ENCODE measurements around the gene CTPS2. TPM values are rescaled to one million over a fixed set of nuclear protein-coding genes. Genes with fewer than 3 reads are reported as not detected.
"Not testable (repeated sequence)": the region's sequence is repeated elsewhere in the genome, so short reads cannot be mapped to it uniquely, and the experiment has no call there.

The CTPS2 gene
- total RNA-seq, 1 experiment from 2014 or later = 30.0 TPM

DNA sequence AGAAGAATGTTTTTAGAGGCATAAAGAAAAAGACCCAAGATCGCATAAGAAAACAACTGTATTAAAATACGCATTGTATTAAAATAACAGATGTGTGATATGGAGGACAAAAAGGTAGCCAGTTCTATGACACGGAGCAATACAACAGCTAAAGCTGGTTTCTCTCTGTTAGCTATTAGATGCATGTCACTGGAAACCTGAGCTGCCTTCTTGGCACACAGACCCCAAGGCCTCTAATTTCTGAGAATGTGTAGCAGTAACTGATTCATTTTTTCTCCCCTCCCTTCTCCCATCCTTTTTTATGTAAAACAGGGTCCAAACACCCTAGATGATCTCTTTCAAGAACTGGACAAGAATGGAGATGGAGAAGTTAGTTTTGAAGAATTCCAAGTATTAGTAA lies 58.4 kb downstream of the CTPS2 start:
- no peak for DNase-seq (ENCODE audit: low spot score)

DNA sequence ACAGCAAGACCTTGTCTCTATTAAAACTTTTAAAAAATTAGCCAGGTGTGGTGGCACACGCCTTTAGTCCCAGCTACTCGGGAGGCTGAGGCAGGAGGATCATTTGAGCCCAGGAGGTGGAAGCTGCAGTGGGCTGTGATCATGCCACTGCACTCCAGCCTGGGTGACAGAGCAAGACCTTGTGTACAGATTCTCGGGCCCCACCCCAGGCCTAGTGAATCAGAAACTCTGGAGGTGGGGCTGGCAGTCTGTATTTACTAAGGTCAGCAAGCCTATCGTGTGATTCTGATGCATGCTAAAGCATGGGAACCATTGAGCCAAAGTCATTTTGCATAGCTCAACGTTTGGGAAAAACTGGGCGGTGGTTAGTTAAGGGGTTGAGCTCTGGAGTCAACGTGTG lies 59.0 kb downstream of the CTPS2 start:
- DNase-seq (ENCODE audit: low spot score) = peak; percentile 33

DNA sequence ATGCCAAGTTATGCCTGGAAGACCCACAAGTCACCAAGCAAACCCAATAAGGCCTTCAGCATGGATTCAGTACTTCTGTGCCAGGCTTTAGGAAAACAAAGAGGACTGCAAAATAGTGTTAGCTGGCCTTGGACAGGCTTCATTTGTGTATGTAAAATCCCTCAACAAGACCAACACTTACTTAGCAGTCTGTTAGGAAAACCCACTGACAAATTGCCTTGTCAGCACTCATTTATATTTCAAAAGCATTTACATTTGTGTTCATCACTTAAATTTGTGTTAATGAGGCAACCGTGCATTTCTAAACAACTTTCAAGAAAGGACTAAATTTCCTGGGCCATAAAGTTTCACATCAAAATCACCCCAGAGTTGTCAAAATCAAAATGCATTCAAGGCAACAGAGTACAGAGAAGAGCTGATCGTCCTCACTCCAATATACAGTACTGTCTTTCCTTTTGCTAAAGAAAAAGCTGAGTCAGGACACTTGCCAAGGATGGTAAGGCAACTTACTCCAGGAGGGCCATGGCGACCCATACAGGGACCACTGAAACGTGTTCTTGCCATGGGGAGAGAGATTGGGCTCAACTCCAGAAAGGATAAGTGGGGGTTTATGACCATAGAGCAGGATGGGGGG lies 61.0 kb downstream of the CTPS2 start:
- no peak for DNase-seq (ENCODE audit: low spot score)

DNA sequence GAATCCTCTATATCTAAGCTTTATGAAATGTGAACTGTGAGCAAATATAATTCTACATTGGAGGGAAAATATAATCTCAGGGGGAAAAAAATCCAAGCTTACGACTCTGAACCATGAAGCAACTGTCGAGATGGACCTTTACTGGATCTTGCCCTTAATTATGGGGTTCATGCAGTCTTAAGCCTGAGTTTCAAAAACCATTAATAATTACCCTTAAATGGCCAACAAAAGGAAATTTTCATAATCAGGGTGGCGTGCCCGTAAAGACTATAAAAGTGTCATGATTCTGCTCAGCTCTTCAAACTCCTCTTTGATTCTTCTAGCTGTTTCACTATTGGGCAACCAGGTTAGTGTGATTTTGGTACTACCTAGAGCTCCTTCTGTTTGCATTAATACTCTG lies 62.6 kb downstream of the CTPS2 start, which contains the start of gene S100G:
Gene S100G (plus strand): TSS at position 301 of the 400 bp plus-strand sequence. CDS start 849 bp downstream, outside the sequence.
- no peak for DNase-seq (ENCODE audit: low spot score)

DNA sequence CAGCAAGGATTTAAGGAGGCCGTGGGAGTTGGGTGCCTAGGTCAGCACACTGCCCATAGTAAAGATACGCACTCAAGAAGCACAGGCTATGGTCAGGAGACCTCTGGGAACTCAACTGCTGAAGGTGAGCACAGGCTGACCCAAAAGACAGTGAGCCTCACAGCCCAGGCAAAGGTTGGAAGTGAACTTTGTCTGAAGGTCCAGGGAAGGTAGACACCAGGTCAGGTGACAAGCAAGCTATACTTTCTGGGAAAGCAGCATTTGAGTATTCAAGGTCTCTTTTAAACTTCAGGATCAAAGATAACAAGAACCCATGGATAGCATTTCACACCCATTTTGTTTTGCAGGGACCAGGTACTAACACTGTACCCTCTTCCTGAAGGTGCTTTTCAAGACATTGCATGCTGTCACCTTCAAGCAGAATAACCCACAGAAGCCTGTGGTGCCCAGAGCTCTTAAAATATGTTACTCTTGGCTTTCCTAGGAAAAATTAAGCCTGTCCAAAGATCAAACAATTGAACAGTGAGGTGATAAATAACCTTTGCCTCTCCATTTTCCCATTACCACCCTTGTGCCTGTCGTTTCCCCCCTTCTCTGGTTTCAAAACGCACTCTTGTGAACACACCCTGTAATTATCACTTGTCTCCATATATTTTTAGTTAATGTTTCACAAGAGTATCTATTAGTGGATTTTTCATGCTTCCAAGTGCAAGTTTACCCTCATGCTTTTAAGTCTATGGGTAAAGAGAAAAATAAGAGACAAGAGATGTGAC lies 65.9 kb downstream of the CTPS2 start:
- DNase-seq (ENCODE audit: low spot score) = no peak

DNA sequence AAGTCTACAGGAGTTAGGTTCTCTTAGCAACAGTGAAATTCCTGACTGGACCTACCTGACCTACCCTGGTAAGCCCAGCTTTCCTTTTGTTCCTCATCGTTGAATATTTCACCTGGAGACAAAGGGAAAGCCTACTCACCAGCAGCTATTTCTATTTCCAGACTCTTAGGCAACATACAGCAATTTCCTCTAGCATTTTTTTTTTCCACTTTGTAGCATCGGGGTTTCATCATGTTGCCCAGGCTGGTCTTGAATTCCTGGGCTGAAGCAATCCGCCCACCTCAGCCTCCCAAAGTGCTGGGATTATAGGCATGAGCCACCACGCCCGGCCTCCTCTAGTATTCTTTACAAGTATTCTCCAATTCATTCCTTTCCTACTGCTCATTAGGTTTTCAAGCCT lies 69.3 kb downstream of the CTPS2 start:
- DNase-seq (ENCODE audit: low spot score) = no peak

DNA sequence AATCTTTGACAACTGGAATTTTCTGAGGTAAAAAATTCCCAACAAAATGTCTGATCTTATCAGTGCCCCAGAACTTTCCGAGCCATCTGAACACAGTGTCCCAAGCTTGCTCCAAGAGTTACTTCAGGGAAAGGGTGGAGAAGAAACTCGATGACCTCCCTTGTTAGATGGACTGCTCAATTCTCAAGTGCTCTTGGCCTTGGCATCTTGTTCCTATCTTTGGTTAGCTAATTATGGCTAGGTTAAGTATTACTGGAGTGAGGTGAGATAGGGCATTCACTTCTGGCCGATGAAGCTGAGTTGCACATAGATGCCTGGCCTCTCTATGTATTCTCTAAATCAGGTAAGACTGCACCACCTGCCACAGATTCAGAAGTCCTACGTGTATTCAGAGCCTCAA lies 71.6 kb downstream of the CTPS2 start:
- DNase-seq (ENCODE audit: low spot score) = no peak

DNA sequence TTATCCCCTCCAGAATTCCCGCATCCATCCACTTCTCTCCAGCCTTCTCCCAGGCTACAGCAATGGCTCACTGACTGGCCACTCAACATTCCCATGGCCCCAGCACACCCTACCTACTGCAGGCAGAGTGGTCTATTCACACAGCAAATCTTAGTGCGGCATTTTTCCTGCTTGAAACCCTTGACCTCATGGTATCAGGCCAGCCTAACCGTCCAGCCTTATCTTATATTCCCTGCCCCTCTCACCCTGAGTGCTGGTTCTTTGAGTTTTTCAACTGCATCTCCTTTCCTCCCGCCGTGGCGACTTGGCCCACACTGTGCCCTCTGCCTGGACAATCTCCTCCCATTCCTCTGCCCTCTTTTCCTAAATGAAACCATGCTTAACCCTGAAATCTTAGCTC lies 72.5 kb downstream of the CTPS2 start:
- DNase-seq (ENCODE audit: low spot score) = no peak

DNA sequence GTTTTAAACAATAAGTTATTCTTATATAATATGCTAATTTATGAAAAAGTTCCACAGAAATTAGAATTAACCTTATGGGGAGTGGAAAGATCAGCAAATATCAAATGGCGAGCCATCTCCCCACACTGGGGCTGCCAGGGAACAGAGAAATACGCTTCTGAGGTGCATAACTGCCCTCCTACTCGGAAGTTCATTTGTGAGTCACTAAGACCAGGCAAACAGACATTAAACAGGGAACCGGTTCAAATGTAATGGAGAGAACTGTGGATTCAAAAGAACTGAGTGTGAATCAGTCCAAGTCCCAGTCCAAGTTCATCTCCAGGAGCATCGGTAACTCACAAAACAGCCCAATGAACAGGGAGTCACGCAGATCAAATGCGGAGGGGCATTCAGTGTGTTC lies 73.9 kb downstream of the CTPS2 start:
- DNase-seq (ENCODE audit: low spot score) = no peak

DNA sequence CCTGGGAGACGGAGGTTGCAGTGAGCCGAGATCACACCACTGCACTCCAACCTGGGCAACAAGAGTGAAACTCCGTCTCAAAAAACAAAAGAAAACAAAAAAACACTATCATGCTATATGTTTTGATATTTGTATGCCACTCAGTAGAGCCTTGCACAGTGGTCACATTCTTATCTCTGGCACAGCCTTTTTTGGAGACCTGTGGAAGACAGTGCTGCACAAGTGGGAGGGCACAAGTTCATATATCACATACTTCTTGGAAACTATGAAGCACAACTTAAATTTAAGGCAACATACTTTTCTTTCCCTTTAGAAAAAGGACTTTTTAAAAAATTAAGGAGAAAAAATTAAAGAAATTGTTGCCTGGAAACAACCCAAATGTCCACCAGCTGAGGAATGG lies 76.9 kb downstream of the CTPS2 start:
- DNase-seq (ENCODE audit: low spot score) = no peak

DNA sequence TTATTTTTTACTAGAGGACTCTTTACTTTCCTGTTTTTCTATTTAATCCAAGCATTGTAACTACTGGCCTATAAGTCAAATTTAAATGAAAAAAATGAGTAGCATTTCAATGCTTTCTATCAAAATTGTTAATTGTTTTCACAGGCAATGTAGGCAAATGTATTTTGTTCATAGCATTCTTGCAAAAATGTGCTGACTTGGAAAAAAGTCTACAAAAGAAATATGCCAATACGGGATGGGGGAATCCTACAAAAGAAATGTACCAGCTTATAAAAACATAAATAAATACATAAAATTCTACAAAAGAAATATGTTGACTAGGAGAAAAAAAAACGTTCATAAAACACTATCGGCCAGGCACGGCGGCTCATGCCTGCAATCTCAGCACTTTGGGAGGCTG lies 77.4 kb downstream of the CTPS2 start:
- no peak for DNase-seq (ENCODE audit: low spot score)

DNA sequence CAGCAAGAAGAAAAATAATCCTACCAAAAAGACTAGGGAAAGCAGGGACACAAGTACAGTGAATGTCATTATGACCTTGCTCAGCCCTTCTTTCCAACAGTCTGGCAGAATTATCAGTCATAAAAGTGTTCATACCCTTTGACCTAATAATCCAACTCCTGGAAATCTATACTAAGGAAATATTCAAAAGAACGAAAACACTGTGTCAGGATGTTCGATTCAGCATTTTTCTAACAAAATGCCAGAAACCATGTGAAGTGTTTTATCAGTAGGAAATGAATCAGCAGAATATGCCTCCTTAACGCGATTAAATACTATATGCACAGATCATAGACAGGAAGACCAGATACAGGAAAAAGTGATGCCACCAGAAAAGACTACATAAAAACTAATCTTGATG lies 78.7 kb downstream of the CTPS2 start:
- peak; percentile 57 for DNase-seq (ENCODE audit: low spot score)

DNA sequence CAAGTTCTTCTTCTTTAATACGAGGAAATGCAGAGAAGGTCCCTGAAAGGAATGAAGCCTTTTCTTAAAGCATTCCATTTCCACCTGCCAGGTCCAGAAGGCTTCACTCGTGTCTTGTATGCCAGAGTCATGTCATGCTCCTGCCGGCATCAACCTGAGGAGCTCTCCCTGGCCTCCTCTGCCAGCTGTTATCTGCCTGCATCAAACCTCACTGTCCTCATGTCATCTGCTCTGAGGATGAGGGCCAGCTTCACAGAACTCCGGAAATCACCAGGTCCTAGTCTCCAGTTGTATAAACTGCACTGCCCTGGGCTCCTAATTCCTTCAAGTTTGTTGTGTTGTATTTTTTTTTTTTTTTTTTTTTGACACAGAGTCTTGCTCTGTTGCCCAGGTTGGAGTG lies 82.6 kb downstream of the CTPS2 start:
- no peak for DNase-seq (ENCODE audit: low spot score)

DNA sequence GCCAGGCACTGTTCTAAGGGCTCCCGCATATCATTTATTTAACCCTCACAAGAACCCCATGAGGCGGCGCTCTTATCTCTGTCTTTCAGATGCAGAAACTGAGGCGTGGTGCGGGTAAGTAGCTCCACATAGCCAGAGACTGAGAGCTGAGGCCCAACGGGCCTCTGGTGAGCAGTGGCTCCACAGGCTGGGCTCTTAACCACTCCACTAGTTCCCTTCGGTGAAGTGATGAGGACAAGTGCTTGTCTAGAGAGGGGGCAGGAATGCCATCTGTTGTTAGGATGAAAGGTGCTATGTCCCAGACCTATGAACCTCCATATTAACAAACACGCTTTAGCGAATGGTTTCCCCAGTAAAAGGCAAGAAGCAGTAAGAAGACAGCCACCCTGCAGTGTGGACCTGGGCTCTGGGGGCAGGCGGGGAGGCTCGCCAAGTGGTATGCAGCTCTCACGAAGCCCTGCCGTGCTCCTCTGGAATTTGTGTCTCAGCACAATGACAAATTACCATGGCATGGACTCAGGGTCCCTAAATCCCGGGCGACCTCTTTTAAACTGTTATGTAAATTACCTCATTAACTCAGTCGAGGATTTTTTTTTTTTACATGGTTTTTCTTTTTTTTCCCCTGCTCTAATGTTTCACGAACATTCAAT lies 83.4 kb downstream of the CTPS2 start:
- DNase-seq (ENCODE audit: low spot score) = no peak

DNA sequence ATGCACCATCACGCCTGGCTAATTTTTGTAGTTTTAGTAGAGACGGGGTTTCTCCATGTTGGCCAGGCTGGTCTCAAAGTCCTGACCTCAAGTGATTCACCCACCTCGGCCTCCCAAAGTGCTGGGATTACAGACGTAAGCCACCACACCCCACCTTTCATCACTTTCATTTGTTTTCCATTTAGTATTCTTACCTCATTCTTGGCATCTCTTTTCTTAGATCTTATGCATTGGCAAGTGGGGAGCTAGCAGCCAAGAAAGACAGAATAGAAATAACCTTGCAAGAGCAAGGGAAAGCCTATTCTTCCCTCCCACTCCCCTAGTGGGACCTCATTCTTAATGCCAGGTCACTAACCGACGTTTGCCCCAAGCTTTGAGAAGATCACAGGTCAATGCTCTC lies 84.0 kb downstream of the CTPS2 start:
- DNase-seq (ENCODE audit: low spot score) = peak; percentile 22

DNA sequence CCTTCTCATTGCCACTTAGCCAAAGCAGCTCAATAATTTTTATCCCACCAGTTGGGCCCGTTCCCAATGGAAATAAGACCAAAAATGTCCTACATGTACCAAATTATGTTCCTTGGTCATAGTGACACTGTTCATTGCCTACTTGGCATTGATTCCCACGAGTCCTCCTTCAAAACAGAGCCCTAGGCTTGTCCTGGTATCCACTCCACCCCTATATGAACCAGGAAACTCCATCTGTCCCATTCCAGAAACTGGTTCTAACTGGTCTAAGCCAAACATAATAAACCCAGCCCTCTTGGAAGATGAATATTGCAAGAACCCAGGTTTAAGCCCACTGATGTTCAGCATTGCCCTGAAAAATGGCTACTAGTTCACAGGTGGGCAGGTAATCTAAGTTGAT lies 93.4 kb downstream of the CTPS2 start:
- no peak for DNase-seq (ENCODE audit: low spot score)

DNA sequence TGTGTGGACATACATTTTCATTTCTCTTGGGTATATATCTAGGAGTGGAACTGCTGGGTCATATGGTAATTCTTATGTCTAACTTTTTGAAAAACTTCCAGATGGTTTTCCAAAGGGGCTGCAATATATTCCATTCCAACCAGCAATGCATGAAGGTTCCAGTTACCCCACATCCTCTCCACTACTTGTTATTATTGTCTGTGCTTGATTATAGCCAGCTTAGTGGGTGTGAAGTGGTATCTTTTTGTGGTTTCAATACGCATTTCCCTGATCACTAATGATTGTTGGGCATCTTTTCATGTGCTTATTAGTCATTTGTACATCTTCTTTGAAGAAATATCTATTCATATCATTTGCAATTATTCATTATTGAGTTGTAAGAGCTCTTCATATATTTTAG lies 94.0 kb downstream of the CTPS2 start:
- no peak for DNase-seq (ENCODE audit: low spot score)

DNA sequence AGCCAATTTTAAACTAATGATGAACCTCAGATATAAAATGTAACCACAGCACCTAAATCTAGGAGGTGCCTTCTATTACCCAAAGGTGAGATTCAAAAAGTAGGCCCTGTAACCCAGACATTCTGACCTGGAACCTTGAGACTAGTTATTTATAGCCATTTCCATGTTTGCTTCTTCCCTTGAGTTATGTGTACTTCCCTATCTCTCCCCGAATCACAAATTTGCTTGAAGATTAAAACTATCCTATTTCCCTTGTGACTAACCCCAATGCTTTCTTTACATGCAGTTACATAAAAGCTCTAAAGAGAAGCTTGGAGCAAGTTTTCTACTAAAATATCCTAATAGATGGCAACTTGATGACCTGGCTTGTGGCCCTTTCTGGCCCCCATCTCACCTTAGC lies 95.1 kb downstream of the CTPS2 start:
- DNase-seq (ENCODE audit: low spot score) = no peak

DNA sequence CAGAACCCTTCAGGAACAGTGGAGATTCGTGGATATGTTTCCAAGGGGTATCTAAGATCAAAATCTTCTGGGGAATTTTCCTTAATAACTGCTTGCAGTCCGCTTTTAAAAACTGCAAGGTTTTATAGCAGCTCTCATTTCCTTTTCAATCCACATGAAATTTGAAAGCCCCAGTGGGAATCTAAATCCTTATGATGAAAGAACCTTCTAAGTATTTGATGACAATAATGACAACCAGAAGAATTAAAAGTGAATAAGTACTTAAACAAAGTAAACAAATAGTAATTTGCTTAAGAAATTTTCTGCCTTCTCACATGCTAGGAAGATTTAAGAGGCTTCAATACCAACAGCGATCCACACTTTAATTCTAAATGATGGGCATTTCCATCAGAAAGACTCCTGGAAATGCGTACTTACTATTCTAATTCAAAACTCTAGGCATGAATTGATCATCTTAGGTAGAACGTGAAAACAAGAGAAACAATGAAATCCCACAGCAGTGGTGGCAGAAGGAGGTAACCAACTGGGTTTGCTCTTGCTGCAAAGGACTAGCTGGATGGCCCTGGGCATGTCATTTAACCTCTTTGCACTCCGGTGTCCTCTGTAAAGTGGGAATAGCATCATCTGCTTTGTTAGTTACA lies 100.1 kb downstream of the CTPS2 start:
- DNase-seq (ENCODE audit: low spot score) = no peak

DNA sequence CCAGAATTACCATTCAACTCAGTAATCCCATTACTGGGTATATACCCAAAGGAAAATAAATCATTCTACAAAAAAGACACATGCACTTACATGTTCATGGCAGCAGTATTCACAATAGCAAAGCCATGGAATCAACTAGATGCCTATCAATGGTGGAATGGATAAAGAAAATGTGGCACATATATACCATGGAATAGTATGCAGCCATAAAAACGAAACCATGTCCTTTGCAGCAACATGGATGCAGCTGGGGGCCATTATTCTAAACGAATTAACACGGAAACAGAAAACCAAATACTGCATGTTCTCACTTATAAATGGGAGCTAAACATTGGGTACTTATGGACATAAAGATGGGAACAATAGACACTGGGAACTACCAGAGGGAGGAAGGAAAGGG lies 101.8 kb downstream of the CTPS2 start:
- DNase-seq (ENCODE audit: low spot score) = not testable (repeated sequence)

DNA sequence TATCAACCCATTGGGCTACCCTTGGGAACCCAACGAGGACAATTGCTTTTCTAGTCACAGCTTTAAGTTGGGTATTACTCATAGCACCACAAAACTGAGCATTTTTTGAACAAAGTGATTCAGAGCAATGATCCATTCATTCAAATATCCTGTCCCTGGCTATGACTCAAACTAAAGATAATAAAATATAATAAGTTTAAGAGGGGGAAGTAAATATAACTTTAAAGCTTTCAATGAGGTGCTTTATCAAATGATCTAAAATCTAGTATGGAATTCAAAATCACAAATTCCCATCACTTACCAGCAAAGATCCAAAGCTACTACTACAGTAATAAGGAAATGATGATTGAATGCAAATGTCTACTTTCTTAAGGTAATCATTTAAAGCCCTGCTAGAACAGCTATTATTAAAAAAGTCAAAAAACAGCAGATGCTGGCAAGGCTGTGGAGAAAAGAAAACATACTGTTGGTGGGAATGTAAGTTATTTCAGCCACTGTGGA lies 102.3 kb downstream of the CTPS2 start:
- peak; percentile 78 for DNase-seq (ENCODE audit: low spot score)

DNA sequence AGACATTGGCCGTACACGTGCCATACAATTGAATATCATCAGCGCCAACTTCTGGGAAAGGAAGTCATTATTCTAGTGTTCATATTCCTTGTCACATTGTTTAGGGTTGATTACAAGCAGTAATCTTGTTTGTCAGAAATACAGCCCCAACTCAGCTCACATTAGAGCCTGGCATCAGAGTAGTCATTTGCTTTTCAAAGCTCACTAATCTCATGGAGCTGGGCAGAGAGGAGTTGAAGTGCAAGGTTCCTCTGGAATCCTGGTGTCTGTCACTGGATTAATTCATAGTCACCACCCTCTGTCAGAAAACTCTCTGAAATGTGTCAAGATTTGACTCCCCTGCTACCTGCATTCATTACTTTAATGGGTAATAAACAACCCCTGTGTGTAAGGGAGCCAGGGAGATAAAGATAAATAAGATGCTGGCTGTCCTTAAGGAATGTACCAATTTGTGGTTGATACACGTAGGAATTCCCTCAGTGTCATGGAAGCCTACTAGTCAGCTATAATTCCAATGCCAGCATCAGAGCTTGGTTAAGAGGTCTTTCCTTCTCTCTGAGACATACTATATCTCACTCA lies 106.2 kb downstream of the CTPS2 start:
- peak; percentile 71 for DNase-seq (ENCODE audit: low spot score)
